Measurements from ENCODE around the gene ESYT2. TPM values are rescaled to one million over a fixed set of nuclear protein-coding genes. Genes with fewer than 3 reads are reported as not detected.

ESYT2 gene
- total RNA-seq, 1 experiment from 2014 or later: 68.2 TPM

DNA sequence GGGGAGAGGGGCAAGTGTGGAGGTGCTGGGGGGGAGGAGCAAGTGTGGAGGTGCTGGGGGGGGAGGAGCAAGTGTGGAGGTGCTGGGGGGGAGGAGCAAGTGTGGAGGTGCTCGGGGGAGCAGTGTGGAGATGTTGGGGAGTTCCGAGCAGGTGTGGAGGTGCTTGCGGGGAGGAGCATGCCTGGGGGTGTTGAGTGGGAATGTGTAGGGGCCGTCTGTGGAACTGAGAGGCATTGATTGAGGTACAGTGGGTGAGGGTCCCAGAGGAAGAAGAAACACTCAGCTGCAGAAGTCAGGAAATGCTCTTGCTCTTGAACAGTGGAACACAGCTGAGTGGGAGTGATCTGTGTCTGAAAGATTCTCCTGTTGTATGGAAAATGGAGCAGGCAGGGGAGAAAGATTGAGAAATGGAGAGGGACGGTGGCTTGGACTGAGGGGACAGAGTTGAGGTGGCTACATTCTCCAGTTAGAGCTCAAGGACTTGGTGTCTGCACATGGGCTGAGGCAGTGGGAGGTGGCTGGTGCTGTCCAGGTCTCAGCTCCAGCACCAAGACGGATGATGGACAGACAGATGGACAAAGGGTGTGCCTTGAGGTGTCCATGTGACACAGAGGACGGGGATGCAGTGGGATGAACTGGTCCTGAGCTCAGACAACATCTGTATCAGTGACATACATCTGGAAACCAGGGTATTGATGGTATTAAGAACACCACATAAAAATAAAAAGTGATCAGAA lies 99.5 kb downstream of the ESYT2 start:
- H3K27ac ChIP-seq (ENCODE audit: low read depth, low read length): no peak overlapping the region
- CTCF ChIA-PET: no interaction called here
- no TSS peak for BruUV-seq (replicated peaks)
- intact Hi-C loops (cut with micrococcal nuclease): no loop called here
- H2AFZ ChIP-seq (ENCODE audit: low read depth, low read length, poor library complexity, severe bottlenecking): no peak overlapping the region
- H3K9me3 ChIP-seq (ENCODE audit: control insufficient read depth in 1 of 2, insufficient read depth in 1 of 2, low read depth in 1 of 2, low read length in 2 of 2): no peaks in the 10 kb centered on the region
- H4K20me1 ChIP-seq (ENCODE audit: insufficient read depth): no peaks in the 10 kb centered on the region
- no peaks in the 10 kb centered on the region for H3K27me3 ChIP-seq (ENCODE audit: insufficient read depth, low read length)
- H3K36me3 ChIP-seq (ENCODE audit: control insufficient read depth in 1 of 2, insufficient read depth in 2 of 2, low read length in 2 of 2): peaks cover 0 to 3% of the 10 kb centered on the region in 2 experiments; a peak in 2 of 4 replicates
- DNase-seq (ENCODE audit: low read depth, low spot score) (no peak), ATAC-seq (peak; percentile 31; the same call in 1 of the 2 replicates)
- H3K9ac ChIP-seq (ENCODE audit: low read length): no peak overlapping the region
- no peak overlapping the region for H3K4me2 ChIP-seq (ENCODE audit: low read length)
- POLR2A ChIA-PET: no interaction called here
- H3K4me3 ChIP-seq (replicated peaks in 1 of 2; ENCODE audit: low read depth in 1 of 2, low read length in 2 of 2): no peak overlapping the region
- RAD21 ChIA-PET (ENCODE audit: low non-redundant PET in 1 of 2, low total read pairs in 2 of 2, uncharacterized antibody in 2 of 2, unreplicated experiment in 2 of 2): no interaction called here
- H3K9me2 ChIP-seq (ENCODE audit: insufficient read depth): no peaks in the 10 kb centered on the region
- H3K4me1 ChIP-seq (ENCODE audit: control insufficient read depth in 1 of 2, insufficient read depth in 2 of 2, low read length in 2 of 2): no peaks in the 10 kb centered on the region
- H3K79me2 ChIP-seq (ENCODE audit: insufficient read depth, low read length): no peaks in the 10 kb centered on the region
- TF ChIP-seq POLR2AphosphoS5 (IDR thresholded peaks at IDR 0.05; ENCODE audit: low read depth, low read length): 0 out of 2 replicates have a peak, but pooled peaks have one; percentile 12
- TF ChIP-seq MAX (IDR thresholded peaks at IDR 0.05): no peak

GRCh38 chr7:158728911-158729645 lies 100.2 kb downstream of the ESYT2 start:
- no peaks in the 10 kb centered on the region for H3K27me3 ChIP-seq (ENCODE audit: insufficient read depth, low read length)
- H3K9ac ChIP-seq (ENCODE audit: low read length): no peak overlapping the region
- no peak for ATAC-seq
- H3K36me3 ChIP-seq (ENCODE audit: control insufficient read depth in 1 of 2, insufficient read depth in 2 of 2, low read length in 2 of 2): peaks cover 0 to 3% of the 10 kb centered on the region in 2 experiments; a peak in 2 of 4 replicates
- H3K9me2 ChIP-seq (ENCODE audit: insufficient read depth): no peaks in the 10 kb centered on the region
- H2AFZ ChIP-seq (ENCODE audit: low read depth, low read length, poor library complexity, severe bottlenecking): no peak overlapping the region
- H4K20me1 ChIP-seq (ENCODE audit: insufficient read depth): no peaks in the 10 kb centered on the region
- ChIA-PET RAD21 (ENCODE audit: low non-redundant PET in 1 of 2, low total read pairs in 2 of 2, uncharacterized antibody in 2 of 2, unreplicated experiment in 2 of 2) (no interaction called here), CTCF (no interaction called here), POLR2A (no interaction called here)
- no peak for DNase-seq (ENCODE audit: low read depth, low spot score)
- no peak overlapping the region for H3K27ac ChIP-seq (ENCODE audit: low read depth, low read length)
- no TSS peak for BruUV-seq (replicated peaks)
- no peaks in the 10 kb centered on the region for H3K79me2 ChIP-seq (ENCODE audit: insufficient read depth, low read length)
- intact Hi-C loops (cut with micrococcal nuclease): no loop called here
- H3K9me3 ChIP-seq (ENCODE audit: control insufficient read depth in 1 of 2, insufficient read depth in 1 of 2, low read depth in 1 of 2, low read length in 2 of 2): no peaks in the 10 kb centered on the region
- H3K4me3 ChIP-seq (replicated peaks in 1 of 2; ENCODE audit: low read depth in 1 of 2, low read length in 2 of 2): no peak overlapping the region
- H3K4me2 ChIP-seq (ENCODE audit: low read length): no peak overlapping the region
- no peaks in the 10 kb centered on the region for H3K4me1 ChIP-seq (ENCODE audit: control insufficient read depth in 1 of 2, insufficient read depth in 2 of 2, low read length in 2 of 2)
- TF ChIP-seq TCF7L2 (IDR thresholded peaks at IDR 0.05; ENCODE audit: borderline replicate concordance, extremely low read depth, insufficient read depth, insufficient read length): no peak
- TF ChIP-seq, protein P1, sequence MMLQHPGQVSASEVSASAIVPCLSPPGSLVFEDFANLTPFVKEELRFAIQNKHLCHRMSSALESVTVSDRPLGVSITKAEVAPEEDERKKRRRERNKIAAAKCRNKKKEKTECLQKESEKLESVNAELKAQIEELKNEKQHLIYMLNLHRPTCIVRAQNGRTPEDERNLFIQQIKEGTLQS (IDR thresholded peaks at IDR 0.05): no peak
- TF ChIP-seq EZH2 (IDR thresholded peaks at IDR 0.05): no peak
- TF ChIP-seq EGR1 (IDR thresholded peaks at IDR 0.05; ENCODE audit: low read depth): no peak
- TF ChIP-seq, protein P2, sequence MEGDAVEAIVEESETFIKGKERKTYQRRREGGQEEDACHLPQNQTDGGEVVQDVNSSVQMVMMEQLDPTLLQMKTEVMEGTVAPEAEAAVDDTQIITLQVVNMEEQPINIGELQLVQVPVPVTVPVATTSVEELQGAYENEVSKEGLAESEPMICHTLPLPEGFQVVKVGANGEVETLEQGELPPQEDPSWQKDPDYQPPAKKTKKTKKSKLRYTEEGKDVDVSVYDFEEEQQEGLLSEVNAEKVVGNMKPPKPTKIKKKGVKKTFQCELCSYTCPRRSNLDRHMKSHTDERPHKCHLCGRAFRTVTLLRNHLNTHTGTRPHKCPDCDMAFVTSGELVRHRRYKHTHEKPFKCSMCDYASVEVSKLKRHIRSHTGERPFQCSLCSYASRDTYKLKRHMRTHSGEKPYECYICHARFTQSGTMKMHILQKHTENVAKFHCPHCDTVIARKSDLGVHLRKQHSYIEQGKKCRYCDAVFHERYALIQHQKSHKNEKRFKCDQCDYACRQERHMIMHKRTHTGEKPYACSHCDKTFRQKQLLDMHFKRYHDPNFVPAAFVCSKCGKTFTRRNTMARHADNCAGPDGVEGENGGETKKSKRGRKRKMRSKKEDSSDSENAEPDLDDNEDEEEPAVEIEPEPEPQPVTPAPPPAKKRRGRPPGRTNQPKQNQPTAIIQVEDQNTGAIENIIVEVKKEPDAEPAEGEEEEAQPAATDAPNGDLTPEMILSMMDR (IDR thresholded peaks at IDR 0.05 in 2 of 3, conservative IDR thresholded peaks at IDR 0.05 in 1 of 3; ENCODE audit: borderline replicate concordance in 1 of 3, insufficient read depth in 1 of 3, low read depth in 2 of 3, low read length in 2 of 3): no peak
- no peak for TF ChIP-seq ZBTB33 (IDR thresholded peaks at IDR 0.05; ENCODE audit: extremely low read depth, insufficient replicate concordance, low read length)
- no peak for TF ChIP-seq EZH2phosphoT487 (IDR thresholded peaks at IDR 0.05; ENCODE audit: borderline replicate concordance)
- TF ChIP-seq CEBPB (IDR thresholded peaks at IDR 0.05; ENCODE audit: low read depth): no peak
- TF ChIP-seq MAX (IDR thresholded peaks at IDR 0.05): no peak
- no peak for TF ChIP-seq SP1 (IDR thresholded peaks at IDR 0.05; ENCODE audit: low read depth)
- TF ChIP-seq JUND (IDR thresholded peaks at IDR 0.05): no peak
- no peak for TF ChIP-seq SRF (IDR thresholded peaks at IDR 0.05; ENCODE audit: low read depth)
- TF ChIP-seq POLR2A (IDR thresholded peaks at IDR 0.05; ENCODE audit: borderline replicate concordance, extremely low read depth, insufficient read depth, insufficient read length): no peak

Measured in HCT116 (cell line).